ENCODE measurements around the gene SETD1B.

DNA sequence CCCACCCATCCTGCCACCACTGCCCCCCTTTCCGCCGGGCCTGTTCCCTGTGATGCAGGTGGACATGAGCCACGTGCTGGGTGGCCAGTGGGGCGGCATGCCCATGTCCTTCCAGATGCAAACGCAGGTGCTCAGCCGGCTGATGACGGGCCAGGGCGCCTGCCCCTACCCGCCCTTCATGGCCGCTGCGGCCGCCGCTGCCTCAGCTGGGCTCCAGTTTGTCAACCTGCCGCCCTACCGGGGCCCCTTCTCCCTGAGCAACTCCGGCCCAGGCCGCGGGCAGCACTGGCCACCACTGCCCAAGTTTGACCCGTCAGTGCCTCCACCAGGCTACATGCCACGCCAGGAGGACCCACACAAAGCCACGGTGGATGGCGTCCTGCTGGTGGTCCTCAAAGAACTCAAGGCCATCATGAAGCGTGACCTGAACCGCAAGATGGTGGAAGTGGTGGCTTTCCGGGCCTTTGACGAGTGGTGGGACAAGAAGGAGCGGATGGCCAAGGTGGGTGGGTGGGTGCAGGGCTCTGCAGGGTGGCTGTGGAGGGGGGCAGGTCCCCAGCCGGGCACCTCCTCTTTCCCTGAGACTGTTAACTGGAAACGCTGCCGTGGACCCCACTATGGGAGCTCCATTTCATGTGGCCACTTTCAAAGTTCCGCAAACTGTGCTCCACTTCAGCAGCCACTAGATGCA is 10.8 kb downstream of the SETD1B start:
- TF ChIP-seq CTCF (IDR thresholded peaks at IDR 0.05) = no peak
- no peak for TF ChIP-seq POLR2A (IDR thresholded peaks at IDR 0.05)
